Vagina (tissue), 2 donors: ENCODE results near the gene SNED1. TPM values are rescaled to one million over a fixed set of nuclear protein-coding genes. Genes with fewer than 3 reads are reported as not detected.

ENCODE experiments used
- DNase-seq, 2 donors: peaks; one replicate each; pipeline ENCODE4 v3.0.0-alpha.2; 2017; ENCODE audit errors: extremely low spot score in 2 of 2
- H3K27ac ChIP-seq: fragments of 200-600 bp; sonication (generic); one replicate; pipeline ENCODE4 v1.5.1; 2019
- H3K27me3 ChIP-seq: fragments of 200-600 bp; sonication (generic); one replicate; pipeline ENCODE4 v1.5.1; 2019
- H3K36me3 ChIP-seq, 2 donors: fragments of 200-600 bp; sonication (generic); one replicate each; pipeline ENCODE4 v1.5.1; 2017 to 2019
- H3K4me1 ChIP-seq: fragments of 200-600 bp; sonication (generic); one replicate; pipeline ENCODE4 v1.5.1; 2019
- H3K4me3 ChIP-seq, 2 donors: fragments of 200-600 bp; sonication (generic); 1 replicate in 1 of 2; 2 replicates in 1 of 2; pipeline ENCODE4 v1.5.1; 2016 to 2019
- H3K9me3 ChIP-seq: fragments of 200-600 bp; sonication (generic); one replicate; pipeline ENCODE4 v1.5.1; 2019
- CTCF ChIP-seq, 3 experiments: fragments of 450-650 bp in 2 of 3; fragments of 200-600 bp in 1 of 3; sonication (generic) in 1 of 3; IDR thresholded peaks; one replicate each; pipeline ENCODE4 v1.5.1; 2017 to 2019; ENCODE audit warnings: antibody characterized with exemption in 3 of 3, mild to moderate bottlenecking in 2 of 3, moderate library complexity in 2 of 3
- POLR2A ChIP-seq, 2 donors: fragments of 450-650 bp; IDR thresholded peaks; one replicate each; pipeline ENCODE4 v1.6.1; 2017; ENCODE audit warnings: antibody characterized with exemption in 2 of 2, mild to moderate bottlenecking in 2 of 2, moderate library complexity in 2 of 2
- POLR2AphosphoS5 ChIP-seq, 2 donors: sonication (generic); formaldehyde crosslinking; IDR thresholded peaks; one replicate each; pipeline ENCODE4 v1.9.0; 2017; ENCODE audit warnings: antibody characterized with exemption in 2 of 2, mild to moderate bottlenecking in 2 of 2, low read depth in 1 of 2; ENCODE audit not compliant: insufficient read depth in 1 of 2
- intact Hi-C: fragments of 100-400 bp; cut with DNase I; formaldehyde crosslinking; loops from one replicate; pipeline ENCODE4 v1.15.1; 2023
- total RNA-seq: library from RNA; depleted of rRNA; stranded (reverse); fragments of >200 nt; gene quantifications from one replicate; pipeline ENCODE4 v1.2.3, GENCODE V29; 2016

SNED1 gene
- total RNA-seq, 1 donor from 2014 or later = 55.5 TPM

DNA sequence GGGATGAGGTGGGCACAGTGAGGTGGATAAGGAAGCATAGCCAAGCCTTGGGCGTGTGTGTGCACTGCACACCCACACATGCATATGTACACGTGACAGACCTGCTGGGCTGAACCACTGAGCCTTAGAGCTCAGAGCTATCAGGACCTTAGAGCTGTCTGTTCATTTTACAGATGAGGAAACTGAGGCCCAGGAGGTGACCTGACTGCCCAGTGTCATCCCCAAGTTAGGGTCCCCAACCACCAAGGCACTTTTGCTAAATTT lies 8.2 kb upstream of the SNED1 start:
- peak overlapping the region; percentile 76 for H3K27ac ChIP-seq
- intact Hi-C loops = loop anchor here (5.0 kb wide), 1 partner anchor 73 kb away; no protein-coding TSS in a partner anchor

GRCh38 chr2:240990726-240991377 lies 7.6 kb upstream of the SNED1 start:
- Histone ChIP-seq H3K4me3 (no peak overlapping the region), H3K27me3 (no peaks in the 10 kb centered on the region), H3K9me3 (no peaks in the 10 kb centered on the region), H3K27ac (peak overlapping the region; percentile 76), H3K4me1 (peaks cover 77% of the 10 kb centered on the region), H3K36me3 (no peaks in the 10 kb centered on the region)
- no peak for DNase-seq
- intact Hi-C loops = loop anchor here (5.0 kb wide), 1 partner anchor 74 kb away; no protein-coding TSS in a partner anchor
- TF ChIP-seq POLR2AphosphoS5 (IDR thresholded peaks at IDR 0.05; ENCODE audit: insufficient read depth in 1 of 2, low read depth in 1 of 2) = no peak
- no peak for TF ChIP-seq POLR2A (IDR thresholded peaks at IDR 0.05)
- TF ChIP-seq CTCF (IDR thresholded peaks at IDR 0.05) = no peak

More for the DNA sequence above, 8.2 kb upstream of the SNED1 start:
- TF ChIP-seq POLR2AphosphoS5 (IDR thresholded peaks at IDR 0.05; ENCODE audit: insufficient read depth in 1 of 2, low read depth in 1 of 2) = no peak
- no peak for TF ChIP-seq POLR2A (IDR thresholded peaks at IDR 0.05)
- TF ChIP-seq CTCF (IDR thresholded peaks at IDR 0.05) = no peak
- Histone ChIP-seq H3K4me3 (no peak overlapping the region), H3K4me1 (peaks cover 73% of the 10 kb centered on the region), H3K9me3 (no peaks in the 10 kb centered on the region), H3K27me3 (no peaks in the 10 kb centered on the region), H3K36me3 (no peaks in the 10 kb centered on the region)
- no peak for DNase-seq

- Histone ChIP-seq H3K9me3 (no peaks in the 10 kb centered on the region), H3K4me3 (no peak overlapping the region), H3K27me3 (no peaks in the 10 kb centered on the region), H3K4me1 (peaks cover 76% of the 10 kb centered on the region), H3K27ac (peak overlapping the region; percentile 76), H3K36me3 (no peaks in the 10 kb centered on the region)
- intact Hi-C loops = loop anchor here (5.0 kb wide), 1 partner anchor 74 kb away; no protein-coding TSS in a partner anchor
- DNase-seq = peak in 1 of 2 donors; percentile 98
- peak; percentile 93 to 94 for TF ChIP-seq POLR2AphosphoS5 (IDR thresholded peaks at IDR 0.05; ENCODE audit: insufficient read depth in 1 of 2, low read depth in 1 of 2)
- TF ChIP-seq POLR2A (IDR thresholded peaks at IDR 0.05) = no peak
Observed at GRCh38 chr2:240991378-240992263, 6.8 kb upstream of the SNED1 start.

- Histone ChIP-seq H3K27ac (peak overlapping the region; percentile 76), H3K36me3 (no peaks in the 10 kb centered on the region), H3K4me1 (peaks cover 76% of the 10 kb centered on the region), H3K27me3 (no peaks in the 10 kb centered on the region), H3K9me3 (no peaks in the 10 kb centered on the region), H3K4me3 (no peak overlapping the region)
- TF ChIP-seq POLR2AphosphoS5 (IDR thresholded peaks at IDR 0.05; ENCODE audit: insufficient read depth in 1 of 2, low read depth in 1 of 2) = no peak
- TF ChIP-seq CTCF (IDR thresholded peaks at IDR 0.05) = no peak
- TF ChIP-seq POLR2A (IDR thresholded peaks at IDR 0.05) = no peak
- intact Hi-C loops = loop anchor here (5.0 kb wide), 1 partner anchor 75 kb away; no protein-coding TSS in a partner anchor
- no peak for DNase-seq
Observed at GRCh38 chr2:240992572-240993291, 5.7 kb upstream of the SNED1 start.
